T-helper 2 cell treated with Interferon-gamma antibody and Interleukin-4, amounts not matched to agents 5 μg/mL and 100 μg/mL, for 36 hours (primary cell): ENCODE data around the gene PGA4.
"Not testable (repeated sequence)": the region's sequence is repeated elsewhere in the genome, so short reads cannot be mapped to it uniquely, and the experiment has no call there.

Source experiments
- DNase-seq: peaks from one replicate; pipeline ENCODE4 v3.0.0; 2021; ENCODE audit warnings: low spot score
- H3K27ac Mint-ChIP-seq: one replicate; pipeline ENCODE4 v1.8.0; 2021; ENCODE audit warnings: mild to moderate bottlenecking, mixed read lengths
- H3K27me3 Mint-ChIP-seq: one replicate; pipeline ENCODE4 v1.8.0; 2021; ENCODE audit warnings: low read depth, mixed read lengths
- H3K36me3 Mint-ChIP-seq: one replicate; pipeline ENCODE4 v1.8.0; 2021; ENCODE audit warnings: low read depth, mixed read lengths
- H3K4me1 Mint-ChIP-seq: one replicate; pipeline ENCODE4 v1.8.0; 2021; ENCODE audit warnings: low read depth, mixed read lengths
- H3K4me3 Mint-ChIP-seq: one replicate; pipeline ENCODE4 v1.8.0; 2022; ENCODE audit warnings: mild to moderate bottlenecking, moderate library complexity, mixed read lengths
- H3K9me3 Mint-ChIP-seq: one replicate; pipeline ENCODE4 v1.8.0; 2021; ENCODE audit warnings: mixed read lengths

Gene PGA4

GRCh38 chr11:61250796-61251765 is 28.9 kb downstream of the PGA4 start:
- not testable (repeated sequence) for H3K27me3 Mint-ChIP-seq, H3K27ac Mint-ChIP-seq

GRCh38 chr11:61252332-61252731 is 30.2 kb downstream of the PGA4 start:
- not testable (repeated sequence) for H3K27ac Mint-ChIP-seq, H3K4me3 Mint-ChIP-seq, H3K4me1 Mint-ChIP-seq, H3K36me3 Mint-ChIP-seq, H3K9me3 Mint-ChIP-seq, H3K27me3 Mint-ChIP-seq, DNase-seq

More at GRCh38 chr11:61250796-61251765, 28.9 kb downstream of the PGA4 start:
- H3K4me1 Mint-ChIP-seq, H3K36me3 Mint-ChIP-seq, H3K9me3 Mint-ChIP-seq, DNase-seq, H3K4me3 Mint-ChIP-seq: not testable (repeated sequence)

GRCh38 chr11:61254403-61255025 is 32.4 kb downstream of the PGA4 start:
- DNase-seq: peak; percentile 46

GRCh38 chr11:61256710-61257482 is 34.7 kb downstream of the PGA4 start:
- Mint-ChIP-seq H3K9me3 (no peaks in the 10 kb centered on the region), H3K36me3 (no peaks in the 10 kb centered on the region), H3K27ac (no peak overlapping the region), H3K27me3 (no peaks in the 10 kb centered on the region), H3K4me3 (no peak overlapping the region), H3K4me1 (no peaks in the 10 kb centered on the region)
- DNase-seq: no peak

More at GRCh38 chr11:61254403-61255025, 32.4 kb downstream of the PGA4 start:
- no peak overlapping the region for H3K4me3 Mint-ChIP-seq
- H3K36me3 Mint-ChIP-seq: no peaks in the 10 kb centered on the region
- no peaks in the 10 kb centered on the region for H3K9me3 Mint-ChIP-seq
- H3K4me1 Mint-ChIP-seq: no peaks in the 10 kb centered on the region
- H3K27ac Mint-ChIP-seq: no peak overlapping the region
- no peaks in the 10 kb centered on the region for H3K27me3 Mint-ChIP-seq

- no peaks in the 10 kb centered on the region for H3K27me3 Mint-ChIP-seq
- DNase-seq: no peak
- H3K4me3 Mint-ChIP-seq: no peak overlapping the region
- H3K36me3 Mint-ChIP-seq: no peaks in the 10 kb centered on the region
- H3K4me1 Mint-ChIP-seq: no peaks in the 10 kb centered on the region
- no peak overlapping the region for H3K27ac Mint-ChIP-seq
- no peaks in the 10 kb centered on the region for H3K9me3 Mint-ChIP-seq
Measured at GRCh38 chr11:61258546-61258945, 36.4 kb downstream of the PGA4 start.

- Mint-ChIP-seq H3K9me3 (no peaks in the 10 kb centered on the region), H3K27me3 (no peaks in the 10 kb centered on the region), H3K27ac (no peak overlapping the region), H3K36me3 (no peaks in the 10 kb centered on the region), H3K4me3 (no peak overlapping the region), H3K4me1 (no peaks in the 10 kb centered on the region)
- no peak for DNase-seq
Measured at GRCh38 chr11:61259363-61259762, 37.2 kb downstream of the PGA4 start.

GRCh38 chr11:61264371-61264770 is 42.2 kb downstream of the PGA4 start:
- Mint-ChIP-seq H3K9me3 (no peaks in the 10 kb centered on the region), H3K4me3 (no peak overlapping the region), H3K36me3 (no peaks in the 10 kb centered on the region), H3K4me1 (no peaks in the 10 kb centered on the region), H3K27ac (no peak overlapping the region), H3K27me3 (no peaks in the 10 kb centered on the region)
- DNase-seq: no peak

GRCh38 chr11:61264795-61265194 is 42.6 kb downstream of the PGA4 start:
- Mint-ChIP-seq H3K4me3 (no peak overlapping the region), H3K4me1 (no peaks in the 10 kb centered on the region), H3K27ac (no peak overlapping the region), H3K9me3 (no peaks in the 10 kb centered on the region), H3K27me3 (no peaks in the 10 kb centered on the region), H3K36me3 (no peaks in the 10 kb centered on the region)
- DNase-seq: no peak

- H3K4me3 Mint-ChIP-seq: no peak overlapping the region
- H3K27me3 Mint-ChIP-seq: no peaks in the 10 kb centered on the region
- H3K4me1 Mint-ChIP-seq: no peaks in the 10 kb centered on the region
- no peaks in the 10 kb centered on the region for H3K9me3 Mint-ChIP-seq
- no peak for DNase-seq
- no peak overlapping the region for H3K27ac Mint-ChIP-seq
- no peaks in the 10 kb centered on the region for H3K36me3 Mint-ChIP-seq
Measured at GRCh38 chr11:61265357-61265756, 43.2 kb downstream of the PGA4 start.

GRCh38 chr11:61266602-61267001 is 44.5 kb downstream of the PGA4 start:
- DNase-seq: no peak
- Mint-ChIP-seq H3K4me1 (no peaks in the 10 kb centered on the region), H3K4me3 (no peak overlapping the region), H3K36me3 (no peaks in the 10 kb centered on the region), H3K27ac (no peak overlapping the region), H3K9me3 (no peaks in the 10 kb centered on the region), H3K27me3 (no peaks in the 10 kb centered on the region)

GRCh38 chr11:61267437-61267841 is 45.3 kb downstream of the PGA4 start:
- Mint-ChIP-seq H3K4me3 (no peak overlapping the region), H3K27ac (no peak overlapping the region), H3K27me3 (no peaks in the 10 kb centered on the region), H3K9me3 (no peaks in the 10 kb centered on the region), H3K4me1 (no peaks in the 10 kb centered on the region), H3K36me3 (no peaks in the 10 kb centered on the region)
- DNase-seq: no peak

GRCh38 chr11:61268588-61269250 is 46.6 kb downstream of the PGA4 start:
- no peaks in the 10 kb centered on the region for H3K36me3 Mint-ChIP-seq
- no peak overlapping the region for H3K4me3 Mint-ChIP-seq
- H3K9me3 Mint-ChIP-seq: no peaks in the 10 kb centered on the region
- no peaks in the 10 kb centered on the region for H3K27me3 Mint-ChIP-seq
- no peaks in the 10 kb centered on the region for H3K4me1 Mint-ChIP-seq
- no peak overlapping the region for H3K27ac Mint-ChIP-seq
- no peak for DNase-seq

- H3K4me3 Mint-ChIP-seq: no peak overlapping the region
- no peaks in the 10 kb centered on the region for H3K36me3 Mint-ChIP-seq
- H3K27me3 Mint-ChIP-seq: no peaks in the 10 kb centered on the region
- peak; percentile 11 for DNase-seq
- H3K9me3 Mint-ChIP-seq: no peaks in the 10 kb centered on the region
- H3K4me1 Mint-ChIP-seq: no peaks in the 10 kb centered on the region
- H3K27ac Mint-ChIP-seq: no peak overlapping the region
Measured at GRCh38 chr11:61270354-61271076, 48.4 kb downstream of the PGA4 start.
